Sigmoid colon (tissue), 4 donors: ENCODE results near the gene FOXK2.

ENCODE experiments used
- EP300 ChIP-seq, 4 donors: sonication (generic); formaldehyde crosslinking; IDR thresholded peaks; one replicate each; pipeline ENCODE4 v1.6.1; 2017; ENCODE audit warnings: antibody characterized with exemption in 4 of 4
- POLR2A ChIP-seq, 2 donors: fragments of 450-650 bp; IDR thresholded peaks; one replicate each; pipeline ENCODE4 v1.6.1; 2016; ENCODE audit warnings: antibody characterized with exemption in 2 of 2, mild to moderate bottlenecking in 2 of 2, moderate library complexity in 2 of 2
- POLR2AphosphoS5 ChIP-seq, 4 donors: sonication (generic); formaldehyde crosslinking; IDR thresholded peaks; one replicate each; pipeline ENCODE4 v1.6.1; 2017; ENCODE audit warnings: antibody characterized with exemption in 4 of 4
- TF ChIP-seq, protein P1 (sequence below), 4 experiments: fragments of 450-650 bp in 3 of 4; fragments of 200-600 bp in 1 of 4; IDR thresholded peaks; one replicate each; pipeline ENCODE4 v1.5.1; 2016 to 2019; ENCODE audit warnings: antibody characterized with exemption in 4 of 4, mild to moderate bottlenecking in 3 of 4, moderate library complexity in 2 of 4

DNA sequence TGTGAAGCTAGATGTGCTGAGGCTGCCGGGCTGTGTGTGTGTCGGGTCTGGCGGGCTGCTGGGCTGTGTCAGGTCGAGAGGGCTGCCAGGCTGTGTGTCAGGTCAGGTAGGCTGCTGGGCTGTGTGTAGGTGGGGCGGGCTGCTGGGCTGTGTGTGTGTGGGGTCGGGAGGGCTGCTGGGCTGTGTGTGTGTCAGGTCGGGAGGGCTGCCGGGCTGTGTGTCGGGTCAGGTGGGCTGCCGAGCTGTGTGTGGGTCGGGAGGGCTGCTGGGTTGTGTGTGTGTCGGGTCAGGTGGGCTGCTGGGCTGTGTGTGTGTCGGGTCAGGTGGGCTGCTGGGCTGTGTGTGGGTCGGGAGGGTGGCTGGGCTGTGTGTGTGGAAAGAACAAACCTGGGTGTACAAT lies 120.1 kb downstream of the FOXK2 start:
- TF ChIP-seq, protein P1, sequence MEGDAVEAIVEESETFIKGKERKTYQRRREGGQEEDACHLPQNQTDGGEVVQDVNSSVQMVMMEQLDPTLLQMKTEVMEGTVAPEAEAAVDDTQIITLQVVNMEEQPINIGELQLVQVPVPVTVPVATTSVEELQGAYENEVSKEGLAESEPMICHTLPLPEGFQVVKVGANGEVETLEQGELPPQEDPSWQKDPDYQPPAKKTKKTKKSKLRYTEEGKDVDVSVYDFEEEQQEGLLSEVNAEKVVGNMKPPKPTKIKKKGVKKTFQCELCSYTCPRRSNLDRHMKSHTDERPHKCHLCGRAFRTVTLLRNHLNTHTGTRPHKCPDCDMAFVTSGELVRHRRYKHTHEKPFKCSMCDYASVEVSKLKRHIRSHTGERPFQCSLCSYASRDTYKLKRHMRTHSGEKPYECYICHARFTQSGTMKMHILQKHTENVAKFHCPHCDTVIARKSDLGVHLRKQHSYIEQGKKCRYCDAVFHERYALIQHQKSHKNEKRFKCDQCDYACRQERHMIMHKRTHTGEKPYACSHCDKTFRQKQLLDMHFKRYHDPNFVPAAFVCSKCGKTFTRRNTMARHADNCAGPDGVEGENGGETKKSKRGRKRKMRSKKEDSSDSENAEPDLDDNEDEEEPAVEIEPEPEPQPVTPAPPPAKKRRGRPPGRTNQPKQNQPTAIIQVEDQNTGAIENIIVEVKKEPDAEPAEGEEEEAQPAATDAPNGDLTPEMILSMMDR (IDR thresholded peaks at IDR 0.05), result no peak
- TF ChIP-seq POLR2A (IDR thresholded peaks at IDR 0.05), result no peak
- TF ChIP-seq POLR2AphosphoS5 (IDR thresholded peaks at IDR 0.05), result no peak
- TF ChIP-seq EP300 (IDR thresholded peaks at IDR 0.05), result no peak
